Adrenal gland (tissue), 5 donors: Measurements from ENCODE around the gene PRUNE1.

Experiments
- CTCF ChIP-seq, 6 experiments: fragments of 450-650 bp in 4 of 6; fragments of 200-600 bp in 2 of 6; sonication (generic) in 1 of 6; IDR thresholded peaks; 1 replicate in 5 of 6; 2 replicates in 1 of 6; pipeline versions ENCODE4 v1.5.1 to v1.8.0; 2016 to 2021; ENCODE audit warnings: antibody characterized with exemption in 6 of 6, mild to moderate bottlenecking in 2 of 6, moderate library complexity in 1 of 6
- POLR2A ChIP-seq, 2 donors: fragments of 450-650 bp; IDR thresholded peaks; one replicate each; pipeline ENCODE4 v1.6.1; 2017; ENCODE audit warnings: antibody characterized with exemption in 2 of 2, mild to moderate bottlenecking in 2 of 2, moderate library complexity in 1 of 2
- donor health status: DM: no; HTN: no; CAD: no.

- TF ChIP-seq CTCF (IDR thresholded peaks at IDR 0.05) (no peak), POLR2A (IDR thresholded peaks at IDR 0.05) (no peak)
Measured at GRCh38 chr1:150968491-150968890, 39.8 kb upstream of the PRUNE1 start.
